SK-N-SH treated with all-trans-retinoic acid at 6 μM for 48 hours (cell line): ENCODE data around the gene MRPS16.

Experiments used
- ARNTL ChIP-seq: fragments of 450-650 bp; formaldehyde crosslinking; IDR thresholded peaks from 2 replicates; pipeline ENCODE4 v1.5.0; 2020; ENCODE audit warnings: low read depth, mild to moderate bottlenecking, moderate library complexity, borderline replicate concordance
- BACH2 ChIP-seq: fragments of 250-450 bp; sonication (Bioruptor Pico); IDR thresholded peaks from 2 replicates; pipeline ENCODE4 v1.9.0; 2021; ENCODE audit warnings: mild to moderate bottlenecking, borderline replicate concordance
- CREB5 ChIP-seq: fragments of 250-450 bp; sonication (Bioruptor Pico); IDR thresholded peaks from 2 replicates; pipeline ENCODE4 v1.5.1; 2020; ENCODE audit warnings: low read depth, mild to moderate bottlenecking, moderate library complexity
- CSDC2 ChIP-seq: fragments of 250-450 bp; sonication (Bioruptor Pico); IDR thresholded peaks from 2 replicates; pipeline ENCODE4 v1.5.0; 2020; ENCODE audit warnings: mild to moderate bottlenecking, moderate library complexity
- CSRNP3 ChIP-seq: fragments of 250-450 bp; sonication (Bioruptor Pico); IDR thresholded peaks from 2 replicates; pipeline ENCODE4 v1.5.1; 2021; ENCODE audit warnings: mild to moderate bottlenecking, moderate library complexity
- ISL1 ChIP-seq: fragments of 250-450 bp; sonication (Bioruptor Pico); IDR thresholded peaks from 2 replicates; pipeline ENCODE4 v2.1.2; 2022; ENCODE audit warnings: mild to moderate bottlenecking, moderate library complexity
- PATZ1 ChIP-seq: fragments of 250-450 bp; sonication (Bioruptor Pico); IDR thresholded peaks from 2 replicates; pipeline ENCODE4 v1.8.0; 2020; ENCODE audit warnings: mild to moderate bottlenecking, moderate library complexity, borderline replicate concordance
- TOX ChIP-seq: fragments of 250-450 bp; sonication (Bioruptor Pico); IDR thresholded peaks from 2 replicates; pipeline ENCODE4 v1.8.0; 2021; ENCODE audit warnings: mild to moderate bottlenecking, moderate library complexity, borderline replicate concordance
- ZC3H10 ChIP-seq: fragments of 250-450 bp; sonication (Bioruptor Pico); IDR thresholded peaks from 2 replicates; pipeline ENCODE4 v1.5.1; 2021; ENCODE audit warnings: mild to moderate bottlenecking, moderate library complexity
- ZFP3 ChIP-seq: fragments of 250-450 bp; sonication (Bioruptor Pico); IDR thresholded peaks from 2 replicates; pipeline ENCODE4 v1.5.0; 2020; ENCODE audit warnings: mild to moderate bottlenecking, moderate library complexity
- ZFP30 ChIP-seq: fragments of 450-650 bp; formaldehyde crosslinking; IDR thresholded peaks from 2 replicates; pipeline ENCODE4 v1.5.0; 2022; ENCODE audit warnings: mild to moderate bottlenecking, moderate library complexity
- ZNF565 ChIP-seq: fragments of 450-650 bp; formaldehyde crosslinking; conservative IDR thresholded peaks from 2 replicates; pipeline ENCODE4 v1.5.0; 2020; ENCODE audit warnings: low read depth, mild to moderate bottlenecking, moderate library complexity
- ZNF70 ChIP-seq: fragments of 450-650 bp; formaldehyde crosslinking; IDR thresholded peaks from 2 replicates; pipeline ENCODE4 v1.5.0; 2020; ENCODE audit warnings: mild to moderate bottlenecking, moderate library complexity
- TF ChIP-seq, protein P1 (sequence below): fragments of 250-450 bp; sonication (Bioruptor Pico); IDR thresholded peaks from 2 replicates; pipeline ENCODE4 v1.5.0; 2020; ENCODE audit warnings: mild to moderate bottlenecking, moderate library complexity

- TF ChIP-seq PATZ1 (no peak), CSRNP3 (no peak), CSDC2 (CRISPR knock-in tag) (no peak), ZNF70 (CRISPR knock-in tag) (no peak), BACH2 (no peak), ARNTL (CRISPR knock-in tag) (no peak), ZFP3 (CRISPR knock-in tag) (no peak), ZNF565 (no peak), ZFP30 (no peak), CREB5 (no peak), ZC3H10 (CRISPR knock-in tag) (no peak), ISL1 (CRISPR knock-in tag) (no peak), TOX (no peak)
- TF ChIP-seq, protein P1, sequence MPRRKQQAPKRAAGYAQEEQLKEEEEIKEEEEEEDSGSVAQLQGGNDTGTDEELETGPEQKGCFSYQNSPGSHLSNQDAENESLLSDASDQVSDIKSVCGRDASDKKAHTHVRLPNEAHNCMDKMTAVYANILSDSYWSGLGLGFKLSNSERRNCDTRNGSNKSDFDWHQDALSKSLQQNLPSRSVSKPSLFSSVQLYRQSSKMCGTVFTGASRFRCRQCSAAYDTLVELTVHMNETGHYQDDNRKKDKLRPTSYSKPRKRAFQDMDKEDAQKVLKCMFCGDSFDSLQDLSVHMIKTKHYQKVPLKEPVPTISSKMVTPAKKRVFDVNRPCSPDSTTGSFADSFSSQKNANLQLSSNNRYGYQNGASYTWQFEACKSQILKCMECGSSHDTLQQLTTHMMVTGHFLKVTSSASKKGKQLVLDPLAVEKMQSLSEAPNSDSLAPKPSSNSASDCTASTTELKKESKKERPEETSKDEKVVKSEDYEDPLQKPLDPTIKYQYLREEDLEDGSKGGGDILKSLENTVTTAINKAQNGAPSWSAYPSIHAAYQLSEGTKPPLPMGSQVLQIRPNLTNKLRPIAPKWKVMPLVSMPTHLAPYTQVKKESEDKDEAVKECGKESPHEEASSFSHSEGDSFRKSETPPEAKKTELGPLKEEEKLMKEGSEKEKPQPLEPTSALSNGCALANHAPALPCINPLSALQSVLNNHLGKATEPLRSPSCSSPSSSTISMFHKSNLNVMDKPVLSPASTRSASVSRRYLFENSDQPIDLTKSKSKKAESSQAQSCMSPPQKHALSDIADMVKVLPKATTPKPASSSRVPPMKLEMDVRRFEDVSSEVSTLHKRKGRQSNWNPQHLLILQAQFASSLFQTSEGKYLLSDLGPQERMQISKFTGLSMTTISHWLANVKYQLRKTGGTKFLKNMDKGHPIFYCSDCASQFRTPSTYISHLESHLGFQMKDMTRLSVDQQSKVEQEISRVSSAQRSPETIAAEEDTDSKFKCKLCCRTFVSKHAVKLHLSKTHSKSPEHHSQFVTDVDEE: no peak
These were observed 9.0 kb upstream of the MRPS16 start for GRCh38 chr10:73261362-73261995.
